Fibroblast of skin of right biceps (primary cell): Measurements from ENCODE around the gene CANX.
"Not testable (repeated sequence)": the region's sequence is repeated elsewhere in the genome, so short reads cannot be mapped to it uniquely, and the experiment has no call there.

Experiments
- DNase-seq: peaks from one replicate; pipeline ENCODE4 v3.0.0-alpha.2; 2013

The CANX gene, protein sequence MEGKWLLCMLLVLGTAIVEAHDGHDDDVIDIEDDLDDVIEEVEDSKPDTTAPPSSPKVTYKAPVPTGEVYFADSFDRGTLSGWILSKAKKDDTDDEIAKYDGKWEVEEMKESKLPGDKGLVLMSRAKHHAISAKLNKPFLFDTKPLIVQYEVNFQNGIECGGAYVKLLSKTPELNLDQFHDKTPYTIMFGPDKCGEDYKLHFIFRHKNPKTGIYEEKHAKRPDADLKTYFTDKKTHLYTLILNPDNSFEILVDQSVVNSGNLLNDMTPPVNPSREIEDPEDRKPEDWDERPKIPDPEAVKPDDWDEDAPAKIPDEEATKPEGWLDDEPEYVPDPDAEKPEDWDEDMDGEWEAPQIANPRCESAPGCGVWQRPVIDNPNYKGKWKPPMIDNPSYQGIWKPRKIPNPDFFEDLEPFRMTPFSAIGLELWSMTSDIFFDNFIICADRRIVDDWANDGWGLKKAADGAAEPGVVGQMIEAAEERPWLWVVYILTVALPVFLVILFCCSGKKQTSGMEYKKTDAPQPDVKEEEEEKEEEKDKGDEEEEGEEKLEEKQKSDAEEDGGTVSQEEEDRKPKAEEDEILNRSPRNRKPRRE

DNA sequence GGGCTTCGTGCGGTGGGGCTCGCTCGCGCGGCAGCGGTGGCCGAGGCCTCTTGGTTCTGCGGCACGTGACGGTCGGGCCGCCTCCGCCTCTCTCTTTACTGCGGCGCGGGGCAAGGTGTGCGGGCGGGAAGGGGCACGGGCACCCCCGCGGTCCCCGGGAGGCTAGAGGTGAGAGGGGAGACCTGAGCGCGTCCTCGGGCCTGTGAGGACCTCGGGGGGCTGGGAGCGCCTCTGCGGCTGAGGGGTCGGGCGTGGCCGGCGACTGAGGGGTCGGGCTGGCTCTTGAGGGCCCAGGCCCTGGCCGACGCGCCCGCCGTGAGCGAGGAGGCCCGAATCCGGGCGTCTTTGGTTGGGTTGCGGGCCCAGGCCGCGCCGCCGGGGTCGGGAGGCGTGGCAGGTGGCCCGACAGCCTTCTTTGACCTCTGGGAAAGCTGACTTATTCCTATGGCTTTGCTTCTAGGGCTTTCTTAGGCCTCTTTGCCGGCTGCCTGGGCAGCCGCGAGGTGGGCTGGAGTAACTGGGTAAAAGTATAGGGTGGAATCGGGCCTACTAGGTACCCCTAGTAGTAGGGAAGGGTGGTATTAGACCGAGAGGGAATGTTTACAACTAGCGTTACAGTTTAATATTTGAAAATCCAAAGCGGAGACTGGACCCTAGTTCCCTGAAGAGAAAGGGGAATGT, at the start of gene CANX:
Gene CANX (plus strand): TSS at position 33 of the 681 bp plus-strand sequence. CDS start 6,715 bp downstream, outside the sequence.
- no peak for DNase-seq

DNA sequence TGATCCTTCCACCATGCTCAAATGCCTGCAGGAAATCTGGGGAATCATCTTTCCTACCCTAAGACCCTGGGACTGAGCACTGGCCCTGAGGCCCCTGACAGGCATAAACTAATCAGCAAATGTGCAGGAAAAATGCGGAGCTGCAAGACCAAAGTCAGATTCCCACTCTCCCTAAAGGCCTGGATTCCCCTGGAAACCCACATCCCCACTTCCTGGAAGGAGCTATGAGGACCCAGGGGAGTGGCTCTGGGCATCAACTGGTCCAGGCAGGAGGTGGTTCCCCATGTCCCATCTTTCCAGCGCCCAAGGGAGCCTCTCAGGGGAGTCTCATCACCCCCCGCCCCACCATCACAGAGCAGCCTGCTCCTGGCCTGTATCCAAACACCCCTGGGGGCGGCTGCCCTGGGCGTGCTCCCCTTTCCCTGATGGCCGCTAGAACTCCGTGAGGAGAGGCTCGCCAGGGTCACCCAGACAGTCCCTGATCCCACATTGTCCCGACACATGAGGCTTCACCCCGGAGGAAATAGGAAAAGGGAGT, 49.5 kb upstream of the CANX start:
- DNase-seq: not testable (repeated sequence)

DNA sequence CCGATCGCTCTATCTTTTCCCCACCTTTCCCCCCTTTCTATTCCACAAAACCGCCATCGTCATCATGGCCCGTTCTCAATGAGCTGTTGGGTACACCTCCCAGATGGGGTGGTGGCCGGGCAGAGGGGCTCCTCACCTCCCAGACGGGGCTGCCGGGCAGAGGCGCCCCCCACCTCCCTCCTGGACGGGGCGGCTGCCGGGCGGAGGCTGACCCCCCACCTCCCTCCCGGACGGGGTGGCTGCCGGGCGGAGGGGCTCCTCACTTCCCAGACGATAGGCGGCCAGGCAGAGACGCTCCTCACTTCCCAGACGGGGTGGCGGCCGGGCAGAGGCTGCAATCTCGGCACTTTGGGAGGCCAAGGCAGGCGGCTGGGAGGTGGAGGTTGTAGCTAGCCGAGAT, 48.5 kb upstream of the CANX start:
- not testable (repeated sequence) for DNase-seq

DNA sequence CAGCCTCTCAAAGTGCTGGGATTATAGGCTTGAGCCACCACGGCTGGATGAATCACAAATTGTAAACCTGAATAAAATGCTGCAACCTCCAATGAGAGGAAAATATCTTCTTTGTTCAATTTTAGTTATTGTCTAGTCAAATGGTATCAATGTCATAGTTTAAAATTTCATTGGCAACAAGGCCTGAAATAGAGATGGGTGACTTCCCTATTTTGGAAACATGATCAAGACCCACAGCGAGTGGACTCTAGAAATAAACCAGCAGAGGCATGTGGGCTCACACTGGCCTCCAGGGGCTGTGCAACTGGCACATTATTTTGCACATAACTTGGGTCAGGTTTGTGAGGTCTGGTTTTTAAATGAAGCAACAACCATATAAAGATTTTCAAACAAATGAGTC, 45.6 kb upstream of the CANX start:
- DNase-seq: not testable (repeated sequence)

DNA sequence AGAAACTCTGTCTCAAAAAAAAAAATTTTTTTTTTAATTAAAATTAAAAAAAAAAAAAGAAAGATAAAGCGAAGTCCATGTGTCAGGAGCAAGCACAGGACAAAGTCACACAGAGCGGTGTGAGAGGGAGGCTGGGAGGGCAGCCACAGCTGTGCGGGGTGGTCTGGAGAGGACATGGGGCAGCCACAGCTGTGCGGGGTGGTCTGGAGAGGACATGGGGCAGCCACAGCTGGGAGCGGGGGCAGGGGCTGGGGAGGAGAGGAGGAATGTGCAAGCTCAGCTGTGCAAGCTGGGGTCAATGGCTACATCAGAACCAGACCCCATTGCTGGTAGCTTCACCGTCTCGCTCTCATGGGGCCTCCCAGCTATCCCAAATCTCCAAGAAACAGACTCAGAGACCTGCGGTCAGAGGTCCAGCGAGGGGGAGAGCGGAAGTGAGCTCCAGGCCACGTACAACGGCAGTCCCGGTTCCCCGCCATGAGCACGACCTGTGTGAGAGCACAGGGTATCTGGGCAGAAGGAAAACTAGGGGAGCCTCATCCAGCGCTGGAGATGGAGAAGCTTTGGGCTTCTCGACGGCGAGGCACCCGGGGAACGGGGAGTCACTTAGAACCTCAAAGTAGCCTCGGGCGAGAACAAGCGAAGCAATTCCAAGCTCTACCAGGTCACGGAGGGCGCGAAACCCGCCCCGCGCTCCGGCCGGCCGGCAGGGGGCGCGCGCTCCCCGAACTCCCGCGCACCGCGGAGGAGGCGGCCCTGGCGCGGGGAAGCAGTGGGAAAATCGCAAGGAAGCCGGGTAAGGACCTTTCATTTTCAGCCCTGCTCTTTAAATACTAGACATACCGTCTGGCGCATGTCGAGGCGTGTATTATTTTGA, 41.2 kb upstream of the CANX start:
- not testable (repeated sequence) for DNase-seq

DNA sequence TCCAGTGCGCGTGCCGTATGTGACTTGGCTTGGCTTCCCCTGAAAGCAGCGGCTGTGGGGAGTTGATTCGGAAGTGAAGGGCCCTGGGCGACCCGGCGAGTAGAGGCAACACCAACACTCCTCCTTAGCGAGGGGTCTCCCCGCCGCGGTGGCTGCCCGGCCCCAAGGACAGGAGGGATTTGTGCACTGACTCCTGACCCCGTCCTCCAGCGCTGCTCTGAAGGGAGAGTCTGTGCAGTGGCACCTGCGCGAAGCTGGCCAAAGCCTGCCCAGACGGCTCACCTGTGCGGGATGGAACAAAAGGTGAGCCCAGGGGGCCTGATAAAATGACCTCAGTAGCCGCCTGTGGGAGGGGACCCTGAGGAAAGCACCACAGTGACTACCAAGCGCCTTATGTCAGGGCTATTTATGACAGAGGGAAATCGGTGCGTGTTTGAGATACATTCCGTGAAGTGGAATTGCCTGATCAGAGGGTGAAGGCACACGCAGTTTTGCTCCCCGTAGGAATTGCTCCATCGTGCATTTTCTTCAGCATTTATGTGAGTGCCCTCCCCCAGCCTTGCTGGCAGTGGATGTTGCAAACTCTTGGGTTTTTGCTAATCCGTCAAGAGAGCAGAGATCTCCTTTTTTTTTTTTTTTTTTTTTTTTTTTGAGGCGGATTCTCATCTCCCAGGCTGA, 40.4 kb upstream of the CANX start:
- peak; percentile 39 for DNase-seq

DNA sequence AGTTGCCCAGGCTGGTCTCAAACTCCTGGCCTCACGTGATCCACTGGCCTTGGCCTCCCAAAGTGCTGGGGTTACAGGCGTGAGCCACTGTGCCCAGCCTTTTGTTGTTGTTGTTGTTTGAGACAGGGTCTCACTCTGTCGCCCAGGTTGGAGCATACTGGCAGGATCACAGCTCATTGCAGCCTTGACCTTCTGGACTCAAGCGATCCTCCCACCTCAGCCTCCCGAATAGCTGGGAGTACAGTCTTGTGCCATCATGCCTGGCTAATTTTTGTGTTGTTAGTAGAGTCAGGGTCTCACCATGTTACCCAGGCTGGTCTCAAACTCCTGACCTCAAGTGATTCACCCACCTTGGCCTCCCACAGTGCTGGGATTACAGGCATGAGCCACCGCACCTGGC, 37.1 kb upstream of the CANX start:
- not testable (repeated sequence) for DNase-seq

DNA sequence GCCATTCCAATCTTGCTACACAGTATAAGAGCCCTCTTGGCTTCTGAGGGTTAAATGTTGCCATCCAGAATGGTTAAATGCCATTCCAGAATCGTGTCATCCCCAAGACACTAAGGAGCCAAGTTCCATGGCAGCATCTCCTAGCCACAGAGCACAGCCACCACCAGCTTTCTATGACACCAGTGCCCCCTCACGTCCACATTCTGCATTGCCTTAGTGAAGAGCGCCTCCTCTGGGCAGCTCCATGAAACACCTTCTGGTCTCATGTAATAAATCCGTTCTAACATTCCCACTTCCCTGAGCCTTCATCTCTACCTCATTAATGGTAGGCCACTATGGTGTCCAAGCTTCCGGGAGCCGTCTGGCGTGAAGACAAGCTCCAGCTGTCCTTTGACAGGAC, 30.4 kb upstream of the CANX start:
- peak; percentile 42 for DNase-seq

DNA sequence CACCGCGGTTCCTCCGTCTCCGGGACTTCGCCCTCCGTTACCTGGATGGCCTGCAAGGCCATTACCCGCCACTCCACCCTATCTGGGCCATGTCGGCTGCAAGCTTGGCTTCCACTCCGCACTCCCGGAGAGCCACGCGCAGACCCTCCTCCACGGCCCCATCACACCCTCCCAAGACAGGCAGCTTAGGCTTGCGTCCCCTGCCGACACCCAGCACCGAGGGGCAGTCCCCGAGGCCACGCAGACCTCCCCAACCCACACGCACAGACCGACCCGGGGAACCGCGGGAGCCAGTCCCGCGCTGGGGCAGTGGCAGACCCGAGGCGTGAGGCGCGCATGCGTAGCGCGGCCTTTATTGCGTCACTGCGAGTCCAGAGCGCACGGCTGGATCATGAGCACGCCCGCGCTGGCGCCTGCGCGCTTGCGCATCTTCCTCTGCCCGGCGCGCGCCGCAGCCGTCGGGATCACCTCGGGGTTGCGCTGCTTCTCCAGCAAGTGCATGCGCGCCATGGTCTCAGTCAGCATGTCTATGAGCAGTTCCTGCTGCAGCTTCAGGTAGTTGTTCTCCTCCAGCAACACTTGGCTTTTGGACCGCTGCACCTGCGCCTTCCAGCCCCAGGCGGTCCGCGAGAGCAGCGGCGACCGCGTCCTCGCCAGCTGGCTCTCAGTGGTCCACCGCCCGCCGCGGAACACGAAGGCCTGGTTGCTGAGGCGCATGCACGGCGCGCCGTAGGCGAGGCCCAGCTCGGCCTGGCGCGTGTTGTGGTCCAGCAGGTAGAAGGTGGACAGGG, 20.3 kb upstream of the CANX start:
- peak; percentile 95 for DNase-seq

DNA sequence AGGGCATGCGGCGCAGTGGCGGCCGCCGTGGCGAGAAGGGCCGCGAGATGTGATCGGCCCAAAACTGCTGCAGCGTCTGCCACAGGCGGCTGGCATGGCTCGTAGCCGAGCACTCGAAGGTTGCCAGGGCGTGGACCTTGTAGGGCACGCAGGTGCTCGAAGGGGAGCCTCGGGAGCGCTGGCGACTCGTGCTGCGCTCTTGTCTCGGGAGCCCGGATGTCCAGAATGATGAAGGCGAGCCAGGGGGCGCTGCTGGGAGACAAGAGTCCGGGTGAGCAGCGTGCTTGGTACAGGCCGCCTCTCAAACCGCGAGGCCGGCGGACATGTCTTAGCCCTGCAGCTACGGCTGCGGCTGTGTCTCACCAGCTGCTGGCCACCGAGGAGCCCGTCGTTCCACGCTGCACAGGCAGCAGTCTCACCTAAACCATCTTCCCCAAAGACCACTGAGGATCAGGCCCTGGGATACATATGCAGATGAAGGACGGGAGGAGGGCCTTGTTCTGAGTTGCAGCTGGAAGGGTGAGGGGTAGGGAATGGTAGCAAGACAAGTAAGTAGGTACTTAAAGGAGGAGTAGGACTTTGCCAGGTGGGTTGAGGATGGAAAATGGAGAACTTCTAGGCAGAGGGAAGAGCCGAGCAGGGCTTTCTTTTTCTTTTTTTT, 19.6 kb upstream of the CANX start:
- DNase-seq: peak; percentile 78

DNA sequence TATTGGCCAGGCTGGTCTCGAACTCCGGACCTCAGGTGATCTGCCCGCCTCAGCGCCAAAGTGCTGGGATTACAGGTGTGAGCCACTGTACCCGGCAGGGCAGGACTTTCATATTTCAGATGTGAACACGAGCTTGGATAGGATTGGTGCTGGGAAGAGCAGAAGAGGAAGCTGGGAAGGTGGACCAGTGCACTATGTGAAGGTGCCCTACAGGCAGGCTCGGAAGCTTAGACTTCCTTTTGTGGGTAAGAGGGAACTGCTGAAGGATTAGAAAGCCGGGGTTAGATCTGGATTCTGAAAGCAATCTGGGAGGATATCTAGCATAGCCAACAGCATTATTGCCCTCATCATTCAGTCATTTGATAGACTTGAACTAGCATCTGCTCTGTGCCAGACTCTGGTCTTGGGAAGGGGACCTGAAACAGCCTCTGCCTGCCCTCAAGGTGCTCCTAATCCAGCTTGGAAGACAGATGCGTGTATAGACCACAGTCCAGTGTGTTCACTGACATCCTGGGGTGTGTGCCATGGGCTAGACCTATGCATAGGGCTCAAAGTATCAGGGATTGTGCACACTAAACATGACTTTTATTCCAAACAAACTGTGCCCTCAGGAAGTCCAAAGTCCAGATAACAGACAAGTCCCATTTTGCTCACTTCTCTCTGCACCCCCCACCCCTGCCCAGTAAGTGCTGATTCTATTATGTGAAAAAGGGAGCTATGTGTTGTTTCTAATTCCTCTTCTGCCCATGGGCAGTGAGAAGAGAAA, 18.6 kb upstream of the CANX start:
- DNase-seq: no peak

DNA sequence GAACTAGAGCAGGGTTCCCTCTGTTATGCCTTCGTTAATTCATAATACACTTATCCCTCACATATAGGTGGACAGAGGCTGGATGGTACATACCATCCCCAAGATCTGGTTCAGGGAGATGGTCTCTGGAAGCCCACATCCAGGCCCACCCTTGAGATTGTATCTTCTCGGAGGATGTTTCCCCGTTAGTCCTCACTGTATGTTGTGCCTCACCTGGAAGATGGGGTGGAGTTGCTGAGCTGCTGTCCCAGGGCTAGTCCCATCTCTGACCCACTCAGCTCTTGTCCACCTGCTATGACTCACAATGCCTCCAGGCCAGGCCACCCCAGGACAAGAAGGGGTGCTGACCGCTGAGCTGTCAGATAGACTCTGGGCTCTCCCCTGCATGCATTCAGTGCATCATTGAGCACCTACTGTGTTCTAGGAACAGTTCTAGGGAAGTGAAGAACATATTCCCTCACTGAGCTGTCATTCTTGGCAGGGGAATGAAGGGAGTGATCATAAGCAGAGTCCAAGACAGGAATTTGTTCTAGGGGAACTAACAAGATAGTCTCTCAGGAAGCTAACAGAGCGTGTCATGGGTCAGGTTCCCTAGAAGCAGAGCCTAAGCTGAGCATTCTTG, 17.9 kb upstream of the CANX start, which contains the start of gene CBY3:
Gene CBY3 (minus strand): TSS at position 255 of the 622 bp plus-strand sequence. CDS start 116 bp downstream, at position 139.
- no peak for DNase-seq

DNA sequence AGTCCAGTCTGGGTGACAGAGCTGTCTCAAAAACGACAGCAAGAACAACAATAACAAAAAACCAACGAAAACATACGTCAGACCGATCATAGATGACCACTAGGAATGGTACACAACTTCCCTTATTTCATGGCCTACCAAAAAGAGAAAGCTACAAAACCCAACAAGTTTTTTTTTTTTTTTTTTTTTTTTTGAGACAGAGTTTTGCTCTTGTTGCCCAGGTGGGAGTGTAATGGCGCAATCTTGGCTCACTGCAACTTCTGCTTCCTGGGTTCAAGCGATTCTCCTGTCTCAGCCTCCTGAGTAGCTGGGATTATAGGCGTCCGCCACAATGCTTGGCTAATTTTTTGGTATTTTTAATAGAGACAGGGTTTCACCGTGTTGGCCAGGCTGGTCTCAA, 9.6 kb upstream of the CANX start:
- DNase-seq: not testable (repeated sequence)

DNA sequence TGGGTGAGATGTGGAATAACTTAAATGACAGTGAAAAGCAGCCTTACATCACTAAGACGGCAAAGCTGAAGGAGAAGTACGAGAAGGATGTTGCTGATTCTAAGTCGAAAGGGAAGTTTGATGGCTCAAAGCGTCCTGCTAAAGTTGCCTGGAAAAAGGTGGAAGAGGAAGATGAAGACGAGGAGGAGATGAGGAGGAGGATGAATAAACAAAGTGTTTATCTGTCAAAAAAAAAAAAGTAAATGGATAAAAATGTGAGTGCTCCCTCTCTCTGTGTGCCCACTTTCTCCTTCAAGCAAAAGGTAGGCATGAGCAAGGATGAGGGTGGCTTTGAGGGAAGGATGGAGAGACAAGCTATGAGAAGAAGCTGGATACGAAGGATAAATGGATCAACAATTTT, 4.2 kb upstream of the CANX start:
- no peak for DNase-seq

DNA sequence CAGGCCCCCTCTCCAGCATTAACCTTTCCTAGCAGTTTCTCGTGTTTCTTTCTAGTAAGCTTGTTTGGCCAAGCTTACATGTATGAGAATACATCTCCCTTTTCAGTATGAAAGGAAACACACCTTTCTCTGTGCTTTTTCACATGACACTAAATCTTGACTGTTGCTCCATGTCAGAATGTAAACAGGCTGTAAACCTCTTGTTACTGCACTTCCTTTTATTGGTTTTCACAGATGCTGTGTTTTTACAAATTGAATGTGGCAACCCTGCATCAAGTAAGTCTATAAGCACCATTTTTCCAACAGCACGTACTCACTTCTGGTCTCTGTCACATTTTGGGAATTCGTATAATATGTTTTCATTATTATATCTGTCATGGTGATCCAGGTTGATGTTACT, 2.2 kb upstream of the CANX start:
- DNase-seq: no peak

DNA sequence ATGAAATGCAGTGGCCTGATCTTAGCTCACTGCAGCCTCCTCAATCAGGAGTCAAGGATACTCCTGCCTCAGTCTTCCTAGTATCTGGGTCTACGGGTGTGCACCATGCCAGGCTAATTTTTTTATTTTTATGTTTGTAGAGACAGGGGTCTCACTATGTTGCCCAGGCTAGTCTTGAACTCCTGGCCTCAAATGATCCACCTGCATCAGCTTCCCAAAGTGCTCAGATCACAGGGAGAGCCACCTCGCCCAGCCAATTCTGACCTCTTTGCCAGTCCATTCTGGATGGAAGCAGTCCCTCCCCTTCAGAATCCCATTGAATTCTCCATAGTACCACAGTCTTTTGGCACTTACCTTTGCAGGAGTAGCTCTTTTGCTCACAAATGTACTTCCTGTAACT, 1.7 kb upstream of the CANX start:
- DNase-seq: no peak

DNA sequence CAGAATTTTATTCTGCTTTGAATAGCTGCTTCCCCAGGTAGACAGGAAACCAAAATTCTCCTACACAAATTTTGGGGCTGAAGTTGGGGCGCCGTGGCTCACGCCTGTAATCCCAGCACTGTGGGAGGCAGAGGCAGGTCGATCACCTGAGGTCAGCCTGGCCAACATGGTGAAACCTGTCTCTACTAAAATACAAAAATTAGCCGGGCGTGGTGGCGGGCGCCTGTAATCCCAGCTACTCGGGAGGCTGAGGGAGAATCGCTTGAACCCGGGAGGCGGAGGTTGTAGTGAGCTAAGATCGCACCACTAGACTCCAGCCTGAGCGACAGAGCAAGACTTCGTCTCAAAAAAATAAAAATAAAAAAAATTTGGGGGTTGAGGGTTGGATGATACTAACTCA, 1.2 kb upstream of the CANX start:
- not testable (repeated sequence) for DNase-seq

DNA sequence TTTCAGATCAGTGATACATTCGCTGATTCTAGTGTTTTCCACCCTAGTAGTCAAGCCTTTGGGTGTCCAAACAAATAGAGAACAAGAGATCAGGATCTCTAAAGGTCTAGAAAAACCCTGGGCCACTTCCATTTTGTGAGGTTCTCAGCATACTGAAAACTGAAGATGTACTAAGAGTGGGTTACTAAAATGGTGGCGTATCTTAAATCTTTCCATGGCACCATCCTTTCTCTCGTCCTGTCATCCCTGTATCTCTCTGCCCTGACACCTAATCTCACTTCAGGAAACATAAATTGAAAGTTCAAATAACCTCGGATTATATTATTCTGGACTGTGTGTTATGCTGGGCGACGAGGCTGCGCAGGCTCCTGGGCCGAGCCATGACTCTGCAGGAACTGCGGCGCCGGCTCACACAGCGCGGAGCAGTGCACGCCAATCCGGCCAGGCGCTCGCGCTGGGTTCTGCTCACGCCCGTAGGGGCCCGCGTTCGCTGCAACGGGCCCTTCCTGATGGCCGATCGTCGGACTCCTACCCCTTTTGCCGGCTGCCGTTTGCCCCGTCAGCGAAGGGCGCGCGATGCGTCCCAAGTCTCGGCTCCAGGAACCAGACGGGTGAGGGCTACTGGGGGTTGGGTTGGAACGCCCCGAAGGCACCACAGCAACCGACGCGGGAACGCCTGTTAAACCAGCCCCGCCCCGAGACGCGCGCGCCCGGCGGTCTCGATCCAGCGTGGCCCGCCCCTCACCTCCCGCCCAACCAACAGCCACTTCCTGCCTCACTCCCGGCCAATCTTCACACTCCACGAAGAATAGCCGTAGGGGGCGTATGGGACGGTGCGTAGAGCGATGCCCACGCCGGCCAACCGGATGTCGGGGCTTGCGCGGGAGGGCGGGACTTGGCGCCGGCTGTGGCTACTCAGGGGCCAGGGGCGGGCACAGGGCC, 503 bp upstream of the CANX start:
- DNase-seq: peak; percentile 100
